ENCODE measurements around the gene CRYBG3.

CRYBG3 gene

DNA sequence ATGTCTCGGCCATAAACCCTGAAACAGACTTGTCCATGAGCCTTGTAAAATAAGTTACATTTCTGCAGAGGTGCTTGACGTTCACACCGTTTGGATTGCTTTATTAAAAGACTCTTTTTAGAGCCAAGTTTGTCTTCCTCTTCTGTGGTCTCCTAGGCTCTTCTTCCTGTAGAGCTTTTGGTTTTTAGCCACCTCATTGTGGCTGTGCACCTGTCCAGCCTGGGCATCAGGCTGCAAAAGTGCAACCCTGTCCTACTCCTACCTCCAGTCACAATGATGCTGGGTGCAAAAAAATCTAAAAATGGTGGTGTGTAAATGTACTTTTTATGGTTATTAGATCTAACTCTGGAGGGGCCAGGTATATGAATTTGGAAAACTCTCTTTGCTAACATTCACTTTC, 153.2 kb downstream of the CRYBG3 start:
- no peak for DNase-seq

DNA sequence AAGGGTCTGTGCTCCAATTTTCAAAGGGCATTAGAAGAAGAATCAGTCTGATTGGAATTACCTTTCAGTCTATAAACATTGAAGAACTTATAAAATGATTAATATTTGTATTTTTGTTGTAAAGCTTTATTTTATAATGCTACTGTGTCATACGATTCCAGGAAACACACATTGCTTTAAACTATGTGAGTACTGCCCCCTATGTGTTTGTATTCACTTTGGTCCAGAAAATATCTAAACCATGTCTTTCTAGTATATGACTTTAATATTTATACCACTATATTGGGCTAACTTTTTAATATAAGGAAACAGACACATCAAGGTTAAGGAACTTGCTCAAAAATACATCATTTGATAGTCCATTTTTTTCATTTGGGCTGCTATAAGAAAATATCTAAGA, 153.7 kb downstream of the CRYBG3 start:
- DNase-seq = no peak

DNA sequence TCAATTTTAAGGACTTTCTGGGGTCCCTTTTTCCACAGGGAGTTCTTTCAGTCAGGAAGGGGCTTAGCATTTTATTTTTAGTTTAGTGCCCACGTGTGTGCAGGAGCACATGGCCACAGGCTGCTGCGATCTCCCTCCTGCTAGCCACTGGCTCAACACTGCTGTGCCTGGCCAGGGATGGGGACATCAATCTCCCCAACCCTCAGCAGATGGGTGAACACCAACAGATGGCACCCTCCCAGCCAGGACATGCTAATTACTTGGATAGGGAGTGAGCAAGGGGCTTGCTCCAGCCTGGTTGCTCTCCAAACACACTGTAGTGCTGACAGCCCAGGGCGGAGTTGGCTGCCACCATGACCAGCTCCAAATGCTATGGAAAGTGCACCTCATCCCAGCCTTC, 157.8 kb downstream of the CRYBG3 start:
- DNase-seq = no peak

DNA sequence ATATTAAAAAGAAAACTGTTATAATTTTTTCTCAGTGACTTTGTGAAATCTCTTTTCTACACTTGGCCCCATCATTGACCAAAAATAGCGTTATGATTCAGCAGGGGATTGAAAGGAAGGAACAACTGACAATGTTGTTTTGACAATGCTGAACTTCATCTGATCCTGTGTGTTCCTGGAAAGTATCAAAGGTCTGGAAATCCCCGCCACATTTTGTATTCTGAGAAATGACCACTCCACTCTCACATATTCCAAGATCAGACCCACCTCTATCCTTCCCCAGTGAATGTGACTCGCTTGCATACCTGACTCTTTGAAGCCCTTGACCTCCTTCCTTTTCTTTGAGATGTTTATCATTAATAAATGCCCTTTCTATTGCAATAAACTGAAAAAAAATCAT, 160.1 kb downstream of the CRYBG3 start:
- DNase-seq = no peak

DNA sequence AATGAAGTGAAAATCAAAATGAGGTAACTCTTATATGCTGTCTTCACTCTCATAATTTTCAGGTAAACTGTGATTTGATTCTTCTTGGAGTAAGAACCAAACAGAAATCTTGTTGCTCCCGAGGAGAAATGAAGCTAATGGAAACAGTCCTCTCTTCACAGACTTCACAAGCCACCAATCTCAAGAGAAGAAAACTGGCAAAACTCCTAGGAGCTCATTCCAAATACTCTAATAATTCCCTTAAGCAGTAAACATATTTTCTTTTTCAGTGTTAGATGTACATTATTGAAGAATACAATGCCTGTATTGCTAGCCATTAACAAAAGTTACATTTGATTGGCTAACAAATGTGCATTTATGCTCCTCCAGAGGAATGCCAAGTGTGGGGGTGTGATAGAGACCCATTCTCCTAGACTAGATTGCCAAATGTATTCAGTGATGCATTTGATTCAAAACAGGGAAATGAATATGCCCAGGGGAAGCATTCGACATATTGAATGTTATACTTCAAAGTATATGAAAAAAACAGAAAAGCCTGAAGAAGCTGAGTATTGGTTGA, 162.2 kb downstream of the CRYBG3 start:
- no peak for DNase-seq

DNA sequence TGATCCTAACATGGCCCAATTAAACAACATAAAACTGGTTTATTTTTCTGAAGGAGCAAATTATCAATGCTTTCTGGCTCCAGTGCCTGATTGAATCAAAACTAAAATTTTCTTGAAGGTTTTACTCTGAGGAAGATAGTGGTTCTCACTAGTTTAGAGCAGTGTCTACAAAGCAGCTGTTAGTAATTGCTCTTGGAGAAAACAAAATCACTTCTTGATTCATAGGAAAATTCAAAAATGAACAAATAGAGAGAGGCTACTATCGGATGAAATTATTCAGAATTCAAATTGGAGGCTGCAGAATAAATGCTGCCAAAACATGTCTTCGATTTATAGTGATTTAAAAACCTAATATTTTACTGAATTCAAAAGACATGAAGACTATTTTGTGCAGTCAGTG, 165.5 kb downstream of the CRYBG3 start:
- no peak for DNase-seq

DNA sequence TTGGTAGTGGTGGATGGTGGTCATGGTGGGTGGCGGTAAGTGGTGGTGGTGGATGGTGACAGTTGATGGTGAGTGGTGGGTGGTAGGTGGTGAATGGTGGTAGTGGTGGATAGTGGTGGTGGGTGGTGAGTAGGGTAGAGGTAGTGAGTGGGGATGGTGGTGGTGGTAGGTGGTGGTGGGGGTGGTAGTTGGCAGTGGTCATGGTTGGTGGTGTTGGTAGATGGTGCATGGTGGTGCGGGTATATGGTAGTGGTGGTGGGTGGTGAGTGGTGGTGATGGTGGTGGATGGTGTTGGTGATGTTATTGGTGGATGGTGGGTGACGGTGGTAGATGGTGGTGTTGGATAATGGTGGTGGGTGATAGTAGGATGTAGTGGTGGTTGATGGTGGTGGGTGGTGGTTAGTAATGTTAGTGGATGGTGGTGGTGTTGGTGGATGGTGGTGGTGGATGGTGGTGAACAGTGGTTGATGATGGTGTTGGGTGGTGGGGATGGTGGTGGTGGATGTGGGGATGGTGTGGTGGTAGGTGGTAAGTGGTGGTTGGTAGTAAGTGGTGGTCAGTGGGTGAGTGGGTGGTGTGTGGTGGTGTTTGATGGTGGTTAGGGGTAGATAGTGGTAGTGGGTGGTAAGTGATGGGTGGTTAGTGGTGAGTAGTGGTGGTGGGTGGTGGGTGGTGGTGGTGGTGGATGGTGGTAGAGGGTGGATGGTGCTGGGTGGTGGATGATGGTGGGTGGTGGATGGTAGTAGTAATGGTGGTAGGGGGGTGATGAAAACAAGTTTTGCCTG, 167.2 kb downstream of the CRYBG3 start:
- no peak for DNase-seq

DNA sequence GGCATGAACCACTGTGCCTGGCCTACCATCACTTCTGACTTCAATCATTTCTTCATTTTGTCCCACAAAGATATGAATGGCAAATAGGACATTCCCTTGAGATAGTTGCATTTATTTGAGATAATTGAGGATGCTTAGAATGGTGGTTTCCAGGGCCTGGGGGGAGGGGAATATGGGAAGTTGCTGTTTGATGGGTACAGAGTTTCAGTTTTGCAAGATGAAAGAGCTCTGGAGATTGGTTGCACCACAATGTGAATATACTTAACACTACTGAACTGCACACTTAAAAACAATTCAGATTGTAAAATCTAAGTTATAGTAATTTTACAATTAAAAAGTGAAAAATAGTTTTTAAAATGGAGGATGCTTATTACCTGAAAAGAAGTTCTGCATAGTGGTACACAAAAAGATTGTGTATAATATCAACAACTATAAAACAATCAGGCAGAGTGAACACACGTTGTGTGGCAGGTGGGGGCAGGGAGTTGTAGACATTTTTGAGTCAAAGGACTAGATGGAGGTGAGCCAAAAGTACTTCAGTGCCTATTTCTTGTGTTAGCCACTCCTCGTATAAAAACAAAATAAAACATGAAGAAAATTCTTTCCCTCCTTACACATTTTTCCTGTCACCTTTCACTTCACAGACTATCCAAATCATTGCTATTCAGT, 168.9 kb downstream of the CRYBG3 start:
- DNase-seq = peak in 1 of 2 donors; percentile 13

DNA sequence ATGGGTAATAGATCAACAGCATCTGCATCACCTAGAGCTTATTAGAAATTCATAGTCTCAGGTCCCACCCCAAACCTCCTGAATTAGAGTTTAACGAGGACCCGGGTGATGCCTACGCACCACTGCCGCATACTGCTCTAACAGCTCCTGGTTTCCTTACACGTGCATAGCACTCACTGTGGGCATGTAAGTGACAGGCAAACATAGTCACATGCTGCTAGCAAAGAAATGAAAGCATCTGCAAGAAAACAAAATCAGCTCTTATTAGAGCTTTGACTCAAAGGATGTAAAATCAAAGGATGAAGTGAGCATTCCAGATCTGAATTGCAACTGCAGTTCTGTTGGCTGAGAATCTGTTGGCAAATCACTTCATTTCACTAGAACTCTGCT, 169.5 kb downstream of the CRYBG3 start:
- no peak for DNase-seq

DNA sequence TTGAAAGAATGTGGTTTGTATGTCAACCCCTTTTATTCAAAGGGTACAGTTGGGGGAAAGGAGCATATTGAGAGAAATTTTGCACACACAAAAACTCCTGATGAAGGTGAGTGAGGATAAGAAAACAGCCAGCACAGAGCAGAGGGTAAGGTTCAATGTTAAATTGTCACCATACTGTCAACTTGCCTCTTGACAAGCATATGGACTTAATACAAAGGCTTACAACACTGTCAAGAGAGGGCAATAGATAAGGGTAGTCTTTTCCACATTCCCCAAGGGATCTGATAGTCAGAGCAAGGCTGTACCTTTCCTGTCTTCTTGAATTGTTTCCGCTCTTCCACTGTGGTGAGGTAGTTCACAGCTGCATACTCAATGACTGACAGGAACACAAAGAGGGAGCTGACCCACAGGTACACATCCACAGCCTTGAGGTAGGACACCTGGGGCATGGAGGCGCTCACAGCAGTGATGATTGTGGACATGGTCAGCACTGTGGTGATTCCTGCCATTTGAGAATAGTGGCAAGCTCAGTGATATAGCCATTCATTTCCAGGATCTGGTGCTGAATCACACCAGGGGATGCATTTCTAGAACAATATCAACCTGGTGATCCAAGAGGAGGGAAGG, 170.8 kb downstream of the CRYBG3 start:
- DNase-seq = no peak

DNA sequence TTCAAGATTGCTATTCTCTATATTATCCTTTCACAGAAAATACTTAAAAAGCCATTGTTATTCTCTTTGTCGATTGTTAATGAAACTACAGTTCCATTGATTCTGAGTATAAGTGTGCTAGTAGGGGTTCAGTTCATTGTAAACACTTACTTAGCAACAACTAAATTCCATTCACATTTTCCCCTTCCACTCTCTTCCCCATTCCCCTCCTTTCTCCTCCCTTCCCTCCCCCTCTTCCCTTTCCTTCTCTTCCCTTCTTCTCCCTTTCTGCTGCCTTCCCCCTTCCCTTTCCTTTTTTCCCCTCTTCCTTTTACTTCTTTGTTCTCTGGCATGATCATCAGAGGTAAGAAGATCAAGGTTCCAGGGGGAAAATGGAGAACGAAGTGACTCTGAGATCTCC, 171.7 kb downstream of the CRYBG3 start:
- no peak for DNase-seq

DNA sequence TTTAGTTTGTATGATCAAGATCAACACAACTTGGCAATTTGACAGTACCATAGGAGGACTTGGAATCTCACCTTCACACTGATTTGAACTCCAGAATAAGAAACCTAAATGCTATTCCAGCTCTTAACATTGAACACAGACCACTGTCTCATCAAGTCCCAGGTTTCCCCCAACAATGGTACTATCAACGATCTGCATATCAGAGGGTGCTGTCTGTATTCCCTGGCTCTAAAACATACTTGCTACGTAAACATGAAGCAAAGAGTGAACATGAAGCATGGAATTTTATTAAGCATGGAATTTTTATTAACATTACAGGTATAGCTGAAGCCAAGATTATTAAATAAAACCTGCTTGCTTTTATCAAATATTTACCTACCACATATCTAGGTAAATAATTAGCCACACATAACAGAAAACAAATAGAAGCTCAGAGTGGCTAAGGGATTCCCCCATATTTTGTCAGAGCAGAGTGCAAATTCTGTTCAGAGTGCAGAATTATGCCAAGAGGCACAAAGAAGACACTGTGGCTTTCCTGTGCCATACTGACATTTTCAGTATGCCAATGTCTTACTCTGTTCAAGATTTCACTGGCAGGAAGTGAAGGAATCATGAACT, 172.6 kb downstream of the CRYBG3 start:
- DNase-seq = no peak

Data from inflammatory macrophage (primary cell).